Activated naive CD8-positive, alpha-beta T cell treated with anti-CD3 and anti-CD28 coated beads, Interleukin-2, amount 50 U/mL, for 24 hours (primary cell): ENCODE data around the gene ZCWPW1.
"Not testable (repeated sequence)": the region's sequence is repeated elsewhere in the genome, so short reads cannot be mapped to it uniquely, and the experiment has no call there.

Experiments used
- ATAC-seq: fragments of 150-1000 bp; cut with Tn5 transposase; one replicate; pipeline ENCODE4 v1.10.0; 2021
- DNase-seq: peaks from one replicate; pipeline ENCODE4 v3.0.0; 2021
- H3K27ac Mint-ChIP-seq: one replicate; pipeline ENCODE4 v1.8.0; 2021; ENCODE audit warnings: mild to moderate bottlenecking, mixed read lengths
- H3K27me3 Mint-ChIP-seq: one replicate; pipeline ENCODE4 v1.8.0; 2021; ENCODE audit warnings: mixed read lengths
- H3K36me3 Mint-ChIP-seq: one replicate; pipeline ENCODE4 v1.8.0; 2021; ENCODE audit warnings: low read depth, mixed read lengths
- H3K4me1 Mint-ChIP-seq: one replicate; pipeline ENCODE4 v1.8.0; 2021; ENCODE audit warnings: mixed read lengths
- H3K4me3 Mint-ChIP-seq: one replicate; pipeline ENCODE4 v1.8.0; 2021; ENCODE audit warnings: mild to moderate bottlenecking, moderate library complexity, mixed read lengths
- H3K9me3 Mint-ChIP-seq: one replicate; pipeline ENCODE4 v1.8.0; 2021; ENCODE audit warnings: mixed read lengths

ZCWPW1 gene

DNA sequence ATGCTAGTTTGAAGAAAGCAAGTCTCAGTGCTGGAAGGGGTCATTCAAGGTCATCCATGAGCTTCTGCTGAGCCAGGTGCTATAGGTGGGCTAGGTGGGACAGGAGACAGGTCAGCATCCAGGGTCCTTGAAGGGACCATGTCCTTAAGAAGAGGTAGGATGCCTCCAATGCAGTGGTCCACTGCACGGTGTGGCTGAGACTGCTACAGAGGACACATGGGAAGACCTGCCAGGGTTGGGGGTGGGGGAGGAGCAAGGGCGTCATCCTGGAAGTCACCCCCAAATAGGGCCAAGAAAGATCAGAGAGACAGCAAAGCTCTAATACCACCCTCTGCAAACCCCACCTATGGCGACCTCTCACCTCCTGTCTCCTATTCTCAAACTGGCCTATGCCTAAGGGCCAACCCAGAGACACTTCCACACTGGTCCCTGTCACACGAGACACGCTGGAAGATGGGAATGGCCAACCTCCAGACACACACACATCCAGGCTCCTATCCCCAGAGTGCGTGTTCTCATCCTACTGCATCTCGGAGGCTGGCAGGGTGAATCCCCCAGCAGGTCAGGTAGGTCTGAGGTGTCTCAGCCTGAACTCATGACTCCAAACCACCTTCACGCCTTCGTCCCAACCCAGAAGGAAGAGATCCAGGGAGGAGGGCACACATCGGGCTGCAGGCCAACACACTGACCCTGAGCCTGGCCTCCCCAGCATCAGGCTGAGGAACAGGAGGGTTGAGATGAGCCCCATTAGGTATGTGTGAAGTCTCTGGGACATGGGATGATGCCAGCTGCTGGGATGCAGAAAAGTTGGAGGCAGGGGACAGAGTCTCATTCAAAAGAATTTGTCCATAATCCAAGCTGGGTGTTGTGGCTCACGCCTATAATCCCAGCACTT, 13.4 kb upstream of the ZCWPW1 start:
- Mint-ChIP-seq H3K4me1 (peaks cover 19% of the 10 kb centered on the region), H3K27me3 (no peaks in the 10 kb centered on the region), H3K36me3 (no peaks in the 10 kb centered on the region), H3K27ac (no peak overlapping the region), H3K9me3 (no peaks in the 10 kb centered on the region), H3K4me3 (no peak overlapping the region)
- DNase-seq (no peak), ATAC-seq (no peak)

DNA sequence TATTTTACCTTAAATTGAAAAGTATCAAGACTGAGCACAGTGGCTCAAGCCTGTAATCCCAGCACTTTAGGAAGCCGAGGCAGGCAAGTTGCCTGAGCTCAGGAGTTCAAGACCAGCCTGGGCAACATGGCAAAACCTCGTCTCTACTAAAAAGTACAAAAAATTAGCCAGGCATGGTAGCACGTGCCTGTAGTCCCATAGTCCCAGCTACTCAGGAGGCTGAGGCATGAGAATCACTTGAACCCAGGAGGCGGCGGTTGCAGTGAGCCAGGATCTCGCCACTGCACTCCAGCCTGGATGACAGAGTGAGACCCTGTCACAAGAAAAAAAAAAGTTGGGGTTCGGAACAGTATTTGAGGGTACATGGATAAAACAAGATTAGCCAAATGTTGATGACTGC, 10.7 kb upstream of the ZCWPW1 start:
- H3K27ac Mint-ChIP-seq, H3K4me3 Mint-ChIP-seq, ATAC-seq, DNase-seq, H3K27me3 Mint-ChIP-seq, H3K9me3 Mint-ChIP-seq: not testable (repeated sequence)
- peaks cover 16% of the 10 kb centered on the region for H3K36me3 Mint-ChIP-seq
- H3K4me1 Mint-ChIP-seq: peaks cover 20% of the 10 kb centered on the region

DNA sequence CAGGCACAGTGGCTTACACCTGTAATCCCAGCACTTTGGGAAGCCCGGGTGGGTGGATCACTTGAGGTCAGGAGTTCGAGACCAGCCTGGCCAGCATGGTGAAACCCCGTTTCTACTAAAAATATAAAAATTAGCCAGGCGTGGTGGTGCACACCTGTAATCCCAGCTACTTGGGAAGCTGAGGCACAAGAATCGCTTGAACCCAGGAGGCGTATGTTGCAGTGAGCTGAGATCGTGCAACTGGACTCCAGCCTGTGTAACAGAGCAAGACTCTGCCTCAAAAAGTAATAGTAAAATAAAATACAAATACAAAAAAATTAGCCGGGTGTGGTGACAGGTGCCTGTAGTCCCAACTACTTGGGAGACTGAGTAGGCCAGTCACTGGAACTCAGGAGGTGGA, 10.2 kb upstream of the ZCWPW1 start:
- not testable (repeated sequence) for H3K27me3 Mint-ChIP-seq, ATAC-seq, H3K4me3 Mint-ChIP-seq, DNase-seq, H3K9me3 Mint-ChIP-seq, H3K27ac Mint-ChIP-seq
- peaks cover 21% of the 10 kb centered on the region for H3K36me3 Mint-ChIP-seq
- peaks cover 20% of the 10 kb centered on the region for H3K4me1 Mint-ChIP-seq

DNA sequence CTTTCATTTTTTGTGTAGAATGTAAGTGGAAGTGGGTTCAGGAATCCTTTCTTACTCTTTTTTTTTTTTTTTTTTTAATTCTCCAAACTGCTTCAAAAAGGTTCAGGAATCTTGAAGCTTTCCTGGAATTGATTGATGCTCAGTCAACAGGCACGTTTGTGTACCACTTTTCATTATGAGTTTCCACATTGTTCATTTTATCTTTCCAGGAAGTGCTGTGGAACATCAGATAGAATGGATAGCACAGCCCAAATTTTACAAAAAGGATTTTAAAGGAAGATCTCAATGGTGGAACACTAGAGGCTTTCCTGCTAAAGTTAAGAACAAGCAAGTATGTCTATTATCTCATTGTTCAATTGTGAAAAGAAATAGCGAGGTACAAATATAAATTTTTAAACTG, 9.7 kb upstream of the ZCWPW1 start:
- Mint-ChIP-seq H3K27ac (no peak overlapping the region), H3K4me3 (no peak overlapping the region), H3K4me1 (peaks cover 25% of the 10 kb centered on the region), H3K36me3 (peaks cover 26% of the 10 kb centered on the region), H3K27me3 (no peaks in the 10 kb centered on the region), H3K9me3 (no peaks in the 10 kb centered on the region)
- DNase-seq (no peak), ATAC-seq (no peak)

DNA sequence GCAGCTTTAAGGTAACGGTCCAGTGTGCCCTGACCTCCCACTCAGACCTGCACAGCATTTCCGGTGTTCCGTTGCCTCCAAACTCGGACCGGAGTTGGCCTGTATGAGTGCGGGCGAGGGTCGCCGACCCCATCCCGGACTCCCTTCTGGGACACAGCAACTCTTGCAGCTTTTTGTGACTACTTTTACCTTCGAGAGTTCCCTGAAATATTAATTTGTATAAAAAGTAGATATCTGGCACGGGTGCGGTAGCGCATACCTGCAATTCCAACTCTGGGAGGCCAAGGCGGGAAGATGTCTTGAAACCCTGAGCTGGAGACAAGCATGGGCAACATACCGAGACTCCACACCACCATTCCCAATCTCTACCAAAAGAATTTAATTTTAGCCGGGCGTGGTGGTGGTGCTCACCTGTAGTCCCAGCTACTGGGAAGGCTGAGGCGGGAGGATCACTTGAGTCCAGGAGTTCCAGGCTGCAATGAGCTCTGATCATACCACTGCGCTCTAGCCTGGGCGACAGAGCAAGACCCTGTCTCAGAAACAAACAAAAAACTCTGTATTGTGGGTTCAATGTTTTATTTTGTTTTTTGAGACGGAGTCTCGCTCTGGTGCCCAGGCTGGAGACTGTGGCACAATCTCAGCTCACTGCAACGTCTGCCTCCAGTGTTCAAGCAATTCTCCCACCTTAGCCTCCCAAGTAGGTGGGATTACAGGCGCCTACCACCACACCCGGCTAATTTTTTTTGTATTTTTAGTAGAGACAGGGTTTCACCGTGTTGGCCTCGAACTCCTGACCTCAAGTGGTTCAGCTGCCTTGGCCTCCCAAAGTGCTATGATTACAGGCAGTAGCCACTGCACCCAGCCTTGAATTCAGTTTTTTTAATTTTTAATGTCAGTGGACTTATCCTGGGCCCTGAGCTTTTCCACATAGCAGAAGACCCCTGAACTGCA, 8.9 kb upstream of the ZCWPW1 start:
- ATAC-seq (no peak), DNase-seq (no peak)
- Mint-ChIP-seq H3K4me3 (peak overlapping the region; percentile 89), H3K27me3 (no peaks in the 10 kb centered on the region), H3K9me3 (no peaks in the 10 kb centered on the region), H3K36me3 (peaks cover 33% of the 10 kb centered on the region), H3K27ac (no peak overlapping the region), H3K4me1 (peaks cover 33% of the 10 kb centered on the region)

DNA sequence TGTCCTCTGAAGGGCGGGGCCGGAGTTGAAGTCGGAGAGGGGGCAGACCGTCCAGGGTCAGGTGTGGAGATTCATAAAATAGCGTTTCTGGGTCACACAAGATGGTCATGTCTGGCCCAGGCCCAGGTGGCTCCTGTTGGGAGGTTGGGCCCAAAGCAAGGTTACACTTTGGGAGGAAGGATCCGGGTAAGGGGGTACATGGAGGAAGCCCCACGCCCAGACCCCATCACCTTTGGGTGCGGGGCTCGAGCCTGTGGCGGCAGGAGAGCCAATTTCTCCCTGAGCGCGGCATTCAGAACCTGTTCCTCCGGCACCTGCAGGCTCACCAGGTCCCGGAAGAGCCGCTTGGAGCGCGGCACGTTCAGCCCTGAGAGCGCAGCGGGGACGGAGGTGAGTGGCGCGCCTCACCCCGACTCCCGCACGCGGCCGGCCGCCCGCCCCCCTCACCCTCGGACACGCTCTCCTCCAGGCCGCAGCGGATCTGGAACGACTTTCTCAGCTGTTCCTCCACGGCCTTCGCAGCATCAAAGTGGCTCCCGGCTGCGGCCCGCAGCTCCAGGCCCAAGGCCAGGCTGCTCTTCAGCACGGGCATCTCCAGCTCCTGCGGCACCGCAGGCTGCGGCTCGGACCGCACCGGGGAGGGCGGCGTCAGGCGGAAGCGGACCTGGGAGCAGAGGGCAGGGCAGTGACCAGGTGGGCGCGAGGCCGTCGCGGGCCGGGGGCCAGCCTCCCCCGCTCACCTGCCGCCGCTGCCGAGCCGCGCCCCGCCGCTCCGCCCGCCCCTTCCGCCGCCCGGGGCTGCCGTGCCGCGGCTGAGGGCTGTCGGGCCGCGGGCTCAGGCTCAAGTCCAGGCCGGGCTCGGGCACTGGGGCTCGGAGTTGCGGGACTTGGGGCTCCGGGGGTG, 7.2 kb upstream of the ZCWPW1 start:
- Mint-ChIP-seq H3K27me3 (no peaks in the 10 kb centered on the region), H3K4me1 (peaks cover 46% of the 10 kb centered on the region), H3K27ac (peak overlapping the region; percentile 94), H3K36me3 (peaks cover 46% of the 10 kb centered on the region), H3K9me3 (no peaks in the 10 kb centered on the region), H3K4me3 (peak overlapping the region; percentile 94)
- DNase-seq (peak; percentile 48), ATAC-seq (peak; percentile 8)

DNA sequence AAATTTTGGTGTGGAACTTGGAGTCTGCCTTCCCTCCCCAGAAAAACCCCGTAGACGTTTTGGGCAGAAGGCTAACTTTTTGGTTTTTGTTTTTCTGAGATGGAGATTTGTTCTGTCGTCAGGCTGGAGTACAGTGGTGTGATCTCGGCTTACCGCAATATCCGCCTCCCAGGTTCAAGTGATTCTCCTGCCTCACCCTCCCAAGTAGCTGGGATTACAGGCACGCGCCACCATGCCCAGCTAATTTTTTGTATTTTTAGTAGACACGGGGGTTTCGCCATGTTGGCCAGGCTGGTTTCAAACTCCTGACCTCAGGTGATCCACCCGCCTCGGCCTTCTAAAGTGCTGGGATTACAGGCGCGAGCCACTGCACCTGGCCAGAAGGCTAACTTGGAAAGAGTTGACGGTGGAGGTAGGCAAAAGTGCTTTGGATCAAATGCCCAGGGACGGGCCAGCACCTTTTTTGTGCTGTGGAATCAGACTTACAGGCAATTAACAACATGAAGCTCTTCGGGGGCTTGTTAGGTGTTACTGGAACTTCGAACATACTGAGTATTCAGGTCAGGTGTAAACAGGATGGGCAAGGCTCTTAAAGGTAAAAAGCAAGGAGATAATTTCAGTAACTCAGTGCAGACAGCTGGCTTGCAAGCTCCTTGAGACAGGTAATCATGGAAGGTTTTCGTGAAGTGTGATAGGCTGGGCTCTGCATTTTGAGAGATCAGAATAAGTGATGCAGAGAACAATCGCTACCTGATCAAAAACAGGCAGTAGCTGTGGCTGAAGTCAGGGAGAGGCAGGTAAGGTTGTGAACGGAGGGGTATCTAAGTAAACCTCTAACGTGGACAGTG, 6.0 kb upstream of the ZCWPW1 start:
- H3K4me1 Mint-ChIP-seq: peaks cover 52% of the 10 kb centered on the region
- DNase-seq (no peak), ATAC-seq (no peak)
- H3K9me3 Mint-ChIP-seq: peaks cover under 1% of the 10 kb centered on the region
- peak overlapping the region; percentile 94 for H3K4me3 Mint-ChIP-seq
- H3K27ac Mint-ChIP-seq: peak overlapping the region; percentile 94
- peaks cover 51% of the 10 kb centered on the region for H3K36me3 Mint-ChIP-seq
- peaks cover 2% of the 10 kb centered on the region for H3K27me3 Mint-ChIP-seq

DNA sequence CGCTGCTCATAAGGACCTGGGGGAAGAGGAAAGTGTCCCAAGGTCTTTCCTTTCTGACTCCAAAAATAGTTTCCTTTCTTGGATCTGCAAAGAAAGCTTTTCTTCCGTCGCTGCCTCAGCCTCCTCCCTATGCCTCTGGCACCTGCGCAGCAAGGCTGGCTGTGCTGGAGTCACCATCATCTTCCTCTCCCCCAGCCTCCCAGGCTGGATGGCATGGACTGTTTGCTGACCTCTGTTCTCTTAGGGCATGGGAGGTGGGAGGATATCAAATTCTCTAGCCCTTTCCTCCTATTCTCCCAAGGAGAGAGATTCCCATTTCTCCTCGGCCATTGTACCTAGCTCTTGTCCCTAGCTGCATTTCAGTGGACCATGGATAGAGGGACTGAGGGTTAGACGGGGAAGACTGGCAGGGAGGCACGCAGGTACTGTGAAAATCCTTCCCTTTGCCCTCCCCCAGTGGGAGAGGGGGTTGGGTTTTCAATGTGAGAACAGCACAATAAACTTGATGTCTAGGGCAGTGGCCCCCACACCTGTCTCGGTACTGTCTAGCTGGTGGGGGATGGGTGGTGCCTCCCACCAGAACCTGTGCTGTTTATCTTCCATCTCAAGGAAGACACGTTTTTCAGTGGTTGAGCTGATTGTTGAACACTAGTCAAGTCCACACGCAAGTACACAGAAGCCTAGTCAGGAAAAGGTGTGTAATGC, 5.2 kb upstream of the ZCWPW1 start:
- H3K9me3 Mint-ChIP-seq: peaks cover 5% of the 10 kb centered on the region
- H3K4me1 Mint-ChIP-seq: peaks cover 59% of the 10 kb centered on the region
- peaks cover 56% of the 10 kb centered on the region for H3K36me3 Mint-ChIP-seq
- peak overlapping the region; percentile 94 for H3K4me3 Mint-ChIP-seq
- no peak for ATAC-seq
- peak overlapping the region; percentile 80 for H3K27ac Mint-ChIP-seq
- DNase-seq: no peak
- peaks cover 8% of the 10 kb centered on the region for H3K27me3 Mint-ChIP-seq

DNA sequence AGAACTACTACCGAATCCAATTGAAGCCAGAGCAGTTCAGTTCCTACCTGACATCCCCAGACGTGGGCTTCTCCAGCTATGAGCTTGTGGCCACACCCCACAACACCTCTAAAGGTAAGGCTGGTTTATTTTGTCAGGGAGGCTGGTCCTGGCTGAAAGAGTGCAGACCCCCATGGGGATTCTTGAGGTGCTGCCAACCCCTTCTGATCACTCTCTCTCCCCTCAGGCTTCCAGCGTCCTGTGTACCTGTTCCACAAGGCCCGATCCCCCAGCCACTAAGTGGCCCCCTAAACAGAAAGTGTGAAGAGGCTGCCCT, 4.7 kb upstream of the ZCWPW1 start:
- DNase-seq (no peak), ATAC-seq (no peak)
- H3K36me3 Mint-ChIP-seq: peaks cover 58% of the 10 kb centered on the region
- peak overlapping the region; percentile 94 for H3K4me3 Mint-ChIP-seq
- peaks cover 5% of the 10 kb centered on the region for H3K9me3 Mint-ChIP-seq
- H3K27me3 Mint-ChIP-seq: peaks cover 10% of the 10 kb centered on the region
- peaks cover 65% of the 10 kb centered on the region for H3K4me1 Mint-ChIP-seq
- peak overlapping the region; percentile 80 for H3K27ac Mint-ChIP-seq

DNA sequence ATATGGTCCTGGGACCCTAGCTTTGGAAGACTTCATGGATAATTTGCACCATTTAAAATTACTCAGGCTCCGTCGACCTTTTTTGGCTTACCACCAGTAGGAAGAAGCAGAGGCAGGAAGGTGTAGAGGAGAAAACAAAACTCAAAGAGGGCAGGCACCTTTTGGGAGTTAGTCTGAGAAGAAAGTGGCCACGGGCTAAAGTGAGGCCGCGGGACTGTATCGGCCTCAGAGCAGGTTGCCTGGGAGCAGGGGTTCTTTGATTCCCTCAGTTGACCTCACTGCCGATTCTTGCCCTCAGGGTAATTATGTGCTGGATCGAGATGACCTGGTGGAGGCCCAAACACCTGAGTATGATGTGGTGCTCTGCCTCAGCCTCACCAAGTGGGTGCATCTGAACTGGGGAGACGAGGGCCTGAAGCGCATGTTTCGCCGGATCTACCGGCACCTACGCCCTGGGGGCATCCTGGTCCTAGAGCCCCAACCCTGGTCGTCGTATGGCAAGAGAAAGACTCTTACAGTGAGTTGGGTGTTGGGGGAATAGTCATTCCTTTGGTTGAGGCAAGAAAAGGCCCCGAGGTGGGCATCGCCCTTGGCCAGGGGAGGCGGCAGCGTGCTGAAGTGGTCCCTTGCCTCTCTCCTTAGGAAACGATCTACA, 4.2 kb upstream of the ZCWPW1 start:
- no peak for DNase-seq
- H3K4me3 Mint-ChIP-seq: peak overlapping the region; percentile 88
- H3K9me3 Mint-ChIP-seq: peaks cover 5% of the 10 kb centered on the region
- H3K27ac Mint-ChIP-seq: peak overlapping the region; percentile 80
- peaks cover 62% of the 10 kb centered on the region for H3K36me3 Mint-ChIP-seq
- H3K4me1 Mint-ChIP-seq: peaks cover 69% of the 10 kb centered on the region
- peaks cover 10% of the 10 kb centered on the region for H3K27me3 Mint-ChIP-seq
- no peak for ATAC-seq

DNA sequence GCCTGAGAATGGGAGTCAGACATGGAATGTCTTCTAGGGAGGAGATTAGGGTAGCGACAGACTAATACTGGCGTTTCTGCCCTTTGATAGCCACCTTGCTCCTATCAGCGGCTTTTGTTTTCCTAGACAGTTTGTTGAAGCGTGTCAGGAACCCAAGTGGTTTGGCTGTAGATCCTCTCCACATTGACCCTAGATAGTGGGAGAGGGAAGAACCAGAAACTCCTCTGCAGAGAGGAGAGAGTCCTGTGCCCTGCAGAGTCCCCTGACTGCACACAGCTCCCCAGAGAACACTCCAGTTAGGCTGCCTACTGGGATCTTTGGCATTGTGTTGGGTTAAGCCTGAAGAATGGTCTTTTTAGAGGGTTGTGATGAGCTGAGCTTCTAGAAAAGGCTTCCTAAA, 3.5 kb upstream of the ZCWPW1 start:
- peaks cover 62% of the 10 kb centered on the region for H3K36me3 Mint-ChIP-seq

DNA sequence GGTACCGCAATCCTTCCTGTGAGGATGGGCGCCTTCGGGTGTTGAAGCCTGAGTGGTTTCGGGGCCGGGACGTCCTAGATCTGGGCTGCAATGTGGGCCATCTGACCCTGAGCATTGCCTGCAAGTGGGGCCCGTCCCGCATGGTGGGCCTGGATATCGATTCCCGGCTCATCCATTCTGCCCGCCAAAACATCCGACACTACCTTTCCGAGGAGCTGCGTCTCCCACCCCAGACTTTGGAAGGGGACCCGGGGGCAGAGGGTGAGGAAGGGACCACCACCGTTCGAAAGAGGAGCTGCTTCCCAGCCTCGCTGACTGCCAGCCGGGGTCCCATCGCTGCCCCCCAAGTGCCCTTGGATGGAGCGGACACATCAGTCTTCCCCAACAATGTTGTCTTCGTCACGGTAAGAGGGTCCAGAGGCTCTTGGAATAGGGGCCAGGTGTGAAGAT, 2.8 kb upstream of the ZCWPW1 start:
- ATAC-seq (no peak), DNase-seq (no peak)
- peaks cover 10% of the 10 kb centered on the region for H3K27me3 Mint-ChIP-seq
- peaks cover 5% of the 10 kb centered on the region for H3K9me3 Mint-ChIP-seq
- peaks cover 61% of the 10 kb centered on the region for H3K36me3 Mint-ChIP-seq
- H3K4me3 Mint-ChIP-seq: peak overlapping the region; percentile 88
- H3K4me1 Mint-ChIP-seq: peaks cover 66% of the 10 kb centered on the region
- peak overlapping the region; percentile 75 for H3K27ac Mint-ChIP-seq

More for the DNA sequence above, 3.5 kb upstream of the ZCWPW1 start:
- H3K27me3 Mint-ChIP-seq: peaks cover 10% of the 10 kb centered on the region
- H3K27ac Mint-ChIP-seq: peak overlapping the region; percentile 75
- peaks cover 5% of the 10 kb centered on the region for H3K9me3 Mint-ChIP-seq
- no peak for ATAC-seq
- DNase-seq: no peak
- H3K4me3 Mint-ChIP-seq: peak overlapping the region; percentile 88
- H3K4me1 Mint-ChIP-seq: peaks cover 69% of the 10 kb centered on the region
